Measurements from ENCODE around the gene TTN. TPM values are rescaled to one million over a fixed set of nuclear protein-coding genes. Genes with fewer than 3 reads are reported as not detected.
A peak's percentile ranks its signal among the peaks of the same experiment; 100 is the strongest.

The TTN gene
- total RNA-seq, 1 experiment from 2014 or later, result 1.1 TPM

- no peaks in the 10 kb centered on the region for H3K27me3 ChIP-seq (ENCODE audit: low read length)
- no peak for ATAC-seq
- no peaks in the 10 kb centered on the region for H3K36me3 ChIP-seq (ENCODE audit: low read depth, low read length)
- POLR2A ChIA-PET (ENCODE audit: unreplicated experiment), result no interaction called here
- peak overlapping the region; percentile 98 for H3K4me3 ChIP-seq (ENCODE audit: low read length)
- peak overlapping the region; percentile 97 for H3K4me2 ChIP-seq (ENCODE audit: low read length)
- no peaks in the 10 kb centered on the region for H3K9me2 ChIP-seq (replicated peaks; ENCODE audit: low read length)
- peaks cover 24% of the 10 kb centered on the region for H3K79me2 ChIP-seq (ENCODE audit: low read length)
- H3K9me3 ChIP-seq (ENCODE audit: low read length), result no peaks in the 10 kb centered on the region
- no peaks in the 10 kb centered on the region for H3F3A ChIP-seq (ENCODE audit: low read length, unreplicated experiment)
- TF ChIP-seq EZH2 (IDR thresholded peaks at IDR 0.05; ENCODE audit: low read length, unreplicated experiment), result no peak
- TF ChIP-seq EZH2phosphoT487 (IDR thresholded peaks at IDR 0.05; ENCODE audit: borderline replicate concordance, low read length), result no peak
- TF ChIP-seq, protein P1, sequence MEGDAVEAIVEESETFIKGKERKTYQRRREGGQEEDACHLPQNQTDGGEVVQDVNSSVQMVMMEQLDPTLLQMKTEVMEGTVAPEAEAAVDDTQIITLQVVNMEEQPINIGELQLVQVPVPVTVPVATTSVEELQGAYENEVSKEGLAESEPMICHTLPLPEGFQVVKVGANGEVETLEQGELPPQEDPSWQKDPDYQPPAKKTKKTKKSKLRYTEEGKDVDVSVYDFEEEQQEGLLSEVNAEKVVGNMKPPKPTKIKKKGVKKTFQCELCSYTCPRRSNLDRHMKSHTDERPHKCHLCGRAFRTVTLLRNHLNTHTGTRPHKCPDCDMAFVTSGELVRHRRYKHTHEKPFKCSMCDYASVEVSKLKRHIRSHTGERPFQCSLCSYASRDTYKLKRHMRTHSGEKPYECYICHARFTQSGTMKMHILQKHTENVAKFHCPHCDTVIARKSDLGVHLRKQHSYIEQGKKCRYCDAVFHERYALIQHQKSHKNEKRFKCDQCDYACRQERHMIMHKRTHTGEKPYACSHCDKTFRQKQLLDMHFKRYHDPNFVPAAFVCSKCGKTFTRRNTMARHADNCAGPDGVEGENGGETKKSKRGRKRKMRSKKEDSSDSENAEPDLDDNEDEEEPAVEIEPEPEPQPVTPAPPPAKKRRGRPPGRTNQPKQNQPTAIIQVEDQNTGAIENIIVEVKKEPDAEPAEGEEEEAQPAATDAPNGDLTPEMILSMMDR (conservative IDR thresholded peaks at IDR 0.05; ENCODE audit: low read depth, low read length), result no peak
- peak overlapping the region; percentile 100 for H2AFZ ChIP-seq (ENCODE audit: low read length)
- peaks cover 28% of the 10 kb centered on the region for H3K4me1 ChIP-seq (ENCODE audit: insufficient read depth, low read length)
- H3K9ac ChIP-seq (ENCODE audit: low read length), result peak overlapping the region; percentile 78
- H4K20me1 ChIP-seq (ENCODE audit: low read length), result peaks cover 9% of the 10 kb centered on the region; the same call in 1 of the 2 replicates
- DNase-seq, result no peak
- BruUV-seq (replicated peaks), result no TSS peak
- intact Hi-C loops (cut with micrococcal nuclease), result loop anchor here (1.0 to 10.0 kb wide), 3 partner anchors 26 to 287 kb away; partner anchors contain the start of genes PJVK and PRKRA
- CTCF ChIA-PET, result no interaction called here
- no peak overlapping the region for H3K27ac ChIP-seq (ENCODE audit: low read length)
These were observed 329.6 kb downstream of the TTN start for GRCh38 chr2:178477443-178478129.

DNA sequence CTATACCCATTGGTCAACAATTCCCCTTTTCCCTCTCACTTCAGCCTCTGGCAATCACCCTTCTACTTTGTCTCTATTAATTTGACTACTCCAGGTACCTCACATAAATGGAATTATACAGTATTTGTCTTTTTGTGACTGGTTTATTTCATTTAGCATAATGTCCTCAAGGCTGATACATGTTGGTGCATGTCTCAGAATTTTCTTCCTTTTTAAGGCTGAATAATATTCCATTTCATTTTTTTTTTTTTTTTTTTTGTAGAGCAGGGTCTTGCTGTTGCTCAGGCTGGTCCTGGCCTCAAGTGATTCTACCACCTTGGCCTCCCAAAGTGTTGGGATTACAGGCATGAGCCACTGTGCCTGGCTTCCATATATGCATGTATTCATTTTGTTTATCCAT is 330.7 kb downstream of the TTN start:
- Histone ChIP-seq H3K9ac (ENCODE audit: low read length) (no peak overlapping the region), H4K20me1 (ENCODE audit: low read length) (peaks cover 3% of the 10 kb centered on the region; the same call in 1 of the 2 replicates), H3K79me2 (ENCODE audit: low read length) (peaks cover 12% of the 10 kb centered on the region), H3K4me3 (ENCODE audit: low read length) (no peak overlapping the region), H3K4me2 (ENCODE audit: low read length) (no peak overlapping the region), H3K9me3 (ENCODE audit: low read length) (no peaks in the 10 kb centered on the region), H3K9me2 (replicated peaks; ENCODE audit: low read length) (no peaks in the 10 kb centered on the region), H3F3A (ENCODE audit: low read length, unreplicated experiment) (no peaks in the 10 kb centered on the region), H3K36me3 (ENCODE audit: low read depth, low read length) (no peaks in the 10 kb centered on the region), H3K27me3 (ENCODE audit: low read length) (no peaks in the 10 kb centered on the region), H2AFZ (ENCODE audit: low read length) (no peak overlapping the region), H3K4me1 (ENCODE audit: insufficient read depth, low read length) (peaks cover 16% of the 10 kb centered on the region), H3K27ac (ENCODE audit: low read length) (no peak overlapping the region)
- CTCF ChIA-PET, result no interaction called here
- ATAC-seq (no peak), DNase-seq (no peak)
- POLR2A ChIA-PET (ENCODE audit: unreplicated experiment), result no interaction called here
- intact Hi-C loops (cut with micrococcal nuclease), result loop anchor here (10.0 kb wide), 1 partner anchor 288 kb away; no protein-coding TSS in a partner anchor
- TF ChIP-seq, protein P1 (conservative IDR thresholded peaks at IDR 0.05; ENCODE audit: low read depth, low read length), result no peak
- TF ChIP-seq EZH2 (IDR thresholded peaks at IDR 0.05; ENCODE audit: low read length, unreplicated experiment) (no peak), EZH2phosphoT487 (IDR thresholded peaks at IDR 0.05; ENCODE audit: borderline replicate concordance, low read length) (no peak)
- BruUV-seq (replicated peaks), result no TSS peak

Other genes starting within 250 kb of the TTN start
- gene CCDC141, start 242.7 kb upstream of the TTN start, total RNA-seq (2014; rRNA removed), result 0.40 and 1.1 TPM in 2 replicates

All from PC-3 (cell line).